ENCODE measurements around the gene FOXJ3. TPM values are rescaled to one million over a fixed set of nuclear protein-coding genes. Genes with fewer than 3 reads are reported as not detected.
A peak's percentile ranks its signal among the peaks of the same experiment; 100 is the strongest.

FOXJ3 gene
- total and polyA plus RNA-seq, 2 donors (not counting 1 experiment from before 2014, with no cell fraction given): 22.6 to 29.5 TPM

DNA sequence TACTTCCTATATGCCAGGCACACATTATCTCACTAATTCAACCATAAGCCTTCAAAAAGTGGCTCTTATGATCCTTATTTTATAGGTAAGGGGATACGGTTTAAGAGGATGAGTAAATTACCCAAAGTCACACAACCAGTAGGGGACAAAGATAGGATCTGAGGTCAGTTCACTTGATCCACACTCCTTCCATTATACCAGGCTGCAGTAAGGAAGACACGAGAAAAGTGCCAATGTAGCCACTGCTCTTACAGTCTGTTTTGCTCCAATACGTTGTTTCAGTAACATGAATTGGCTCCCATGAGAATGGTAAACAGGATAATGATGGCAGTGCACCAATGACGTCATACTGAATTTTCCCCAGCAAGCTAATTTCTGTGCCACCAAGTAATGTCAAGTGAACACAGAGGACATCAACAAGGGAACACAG lies 155.1 kb downstream of the FOXJ3 start:
- no peak for TF ChIP-seq EZH2 (IDR thresholded peaks at IDR 0.05; ENCODE audit: low read length, missing control alignments)
- TF ChIP-seq, protein P1, sequence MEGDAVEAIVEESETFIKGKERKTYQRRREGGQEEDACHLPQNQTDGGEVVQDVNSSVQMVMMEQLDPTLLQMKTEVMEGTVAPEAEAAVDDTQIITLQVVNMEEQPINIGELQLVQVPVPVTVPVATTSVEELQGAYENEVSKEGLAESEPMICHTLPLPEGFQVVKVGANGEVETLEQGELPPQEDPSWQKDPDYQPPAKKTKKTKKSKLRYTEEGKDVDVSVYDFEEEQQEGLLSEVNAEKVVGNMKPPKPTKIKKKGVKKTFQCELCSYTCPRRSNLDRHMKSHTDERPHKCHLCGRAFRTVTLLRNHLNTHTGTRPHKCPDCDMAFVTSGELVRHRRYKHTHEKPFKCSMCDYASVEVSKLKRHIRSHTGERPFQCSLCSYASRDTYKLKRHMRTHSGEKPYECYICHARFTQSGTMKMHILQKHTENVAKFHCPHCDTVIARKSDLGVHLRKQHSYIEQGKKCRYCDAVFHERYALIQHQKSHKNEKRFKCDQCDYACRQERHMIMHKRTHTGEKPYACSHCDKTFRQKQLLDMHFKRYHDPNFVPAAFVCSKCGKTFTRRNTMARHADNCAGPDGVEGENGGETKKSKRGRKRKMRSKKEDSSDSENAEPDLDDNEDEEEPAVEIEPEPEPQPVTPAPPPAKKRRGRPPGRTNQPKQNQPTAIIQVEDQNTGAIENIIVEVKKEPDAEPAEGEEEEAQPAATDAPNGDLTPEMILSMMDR (conservative IDR thresholded peaks at IDR 0.05 in 1 of 2, IDR thresholded peaks at IDR 0.05 in 1 of 2; ENCODE audit: low read depth in 1 of 2, low read length in 2 of 2): no peak
- peaks cover 5% of the 10 kb centered on the region for H3K4me1 ChIP-seq (ENCODE audit: control insufficient read depth, extremely low read depth, insufficient read depth, low read length)
- H4K20me1 ChIP-seq (ENCODE audit: control insufficient read depth, extremely low read depth, insufficient read depth, low read length): peaks cover 2% of the 10 kb centered on the region
- no peaks in the 10 kb centered on the region for H3K27me3 ChIP-seq (ENCODE audit: control insufficient read depth, insufficient read depth, low read length)
- no peak overlapping the region for H3K27ac ChIP-seq (ENCODE audit: insufficient read depth, low read length)
- no peak overlapping the region for H3K4me2 ChIP-seq (ENCODE audit: extremely low read depth, insufficient read depth, low read length)
- no peaks in the 10 kb centered on the region for H3K79me2 ChIP-seq (ENCODE audit: control insufficient read depth, insufficient read depth, low read length)
- no peak overlapping the region for H2AFZ ChIP-seq (ENCODE audit: low read length)
- H3K9me3 ChIP-seq (ENCODE audit: control insufficient read depth, insufficient read depth, low read depth, low read length): no peaks in the 10 kb centered on the region
- H3K4me3 ChIP-seq (replicated peaks in 1 of 4; ENCODE audit: control extremely low read depth in 1 of 4, insufficient read depth in 1 of 4, low read depth in 3 of 4, low read length in 4 of 4): no peak overlapping the region
- DNase-seq (ENCODE audit: low read depth in 2 of 2): peak in 1 of 2 donors; percentile 30
- H3K9ac ChIP-seq (ENCODE audit: insufficient read depth, low read length): no peak overlapping the region
- no peaks in the 10 kb centered on the region for H3K36me3 ChIP-seq (ENCODE audit: control insufficient read depth, insufficient read depth, low read length)

- no peak overlapping the region for H3K27ac ChIP-seq (ENCODE audit: insufficient read depth, low read length)
- no peak overlapping the region for H3K9ac ChIP-seq (ENCODE audit: insufficient read depth, low read length)
- peaks cover 5% of the 10 kb centered on the region for H3K4me1 ChIP-seq (ENCODE audit: control insufficient read depth, extremely low read depth, insufficient read depth, low read length)
- H3K4me3 ChIP-seq (replicated peaks in 1 of 4; ENCODE audit: control extremely low read depth in 1 of 4, insufficient read depth in 1 of 4, low read depth in 3 of 4, low read length in 4 of 4): no peak overlapping the region
- peak; percentile 84 to 86 for DNase-seq (ENCODE audit: low read depth in 2 of 2)
- TF ChIP-seq, protein P1 (conservative IDR thresholded peaks at IDR 0.05 in 1 of 2, IDR thresholded peaks at IDR 0.05 in 1 of 2; ENCODE audit: low read depth in 1 of 2, low read length in 2 of 2): no peak
- no peak for TF ChIP-seq EZH2 (IDR thresholded peaks at IDR 0.05; ENCODE audit: low read length, missing control alignments)
- H3K9me3 ChIP-seq (ENCODE audit: control insufficient read depth, insufficient read depth, low read depth, low read length): no peaks in the 10 kb centered on the region
- H3K79me2 ChIP-seq (ENCODE audit: control insufficient read depth, insufficient read depth, low read length): no peaks in the 10 kb centered on the region
- H3K36me3 ChIP-seq (ENCODE audit: control insufficient read depth, insufficient read depth, low read length): no peaks in the 10 kb centered on the region
- peaks cover 2% of the 10 kb centered on the region for H4K20me1 ChIP-seq (ENCODE audit: control insufficient read depth, extremely low read depth, insufficient read depth, low read length)
- no peak overlapping the region for H2AFZ ChIP-seq (ENCODE audit: low read length)
- no peaks in the 10 kb centered on the region for H3K27me3 ChIP-seq (ENCODE audit: control insufficient read depth, insufficient read depth, low read length)
- no peak overlapping the region for H3K4me2 ChIP-seq (ENCODE audit: extremely low read depth, insufficient read depth, low read length)
Measured at GRCh38 chr1:42179275-42179674, 155.8 kb downstream of the FOXJ3 start.

GRCh38 chr1:42178249-42178648 lies 156.8 kb downstream of the FOXJ3 start:
- H3K9ac ChIP-seq (ENCODE audit: insufficient read depth, low read length): no peak overlapping the region
- no peaks in the 10 kb centered on the region for H3K27me3 ChIP-seq (ENCODE audit: control insufficient read depth, insufficient read depth, low read length)
- no peaks in the 10 kb centered on the region for H3K36me3 ChIP-seq (ENCODE audit: control insufficient read depth, insufficient read depth, low read length)
- H3K4me1 ChIP-seq (ENCODE audit: control insufficient read depth, extremely low read depth, insufficient read depth, low read length): peaks cover 5% of the 10 kb centered on the region
- no peak overlapping the region for H3K4me2 ChIP-seq (ENCODE audit: extremely low read depth, insufficient read depth, low read length)
- H2AFZ ChIP-seq (ENCODE audit: low read length): no peak overlapping the region
- no peaks in the 10 kb centered on the region for H3K79me2 ChIP-seq (ENCODE audit: control insufficient read depth, insufficient read depth, low read length)
- H3K27ac ChIP-seq (ENCODE audit: insufficient read depth, low read length): no peak overlapping the region
- DNase-seq (ENCODE audit: low read depth in 2 of 2): peak in 1 of 2 donors; percentile 56
- H3K9me3 ChIP-seq (ENCODE audit: control insufficient read depth, insufficient read depth, low read depth, low read length): no peaks in the 10 kb centered on the region
- H3K4me3 ChIP-seq (replicated peaks in 1 of 4; ENCODE audit: control extremely low read depth in 1 of 4, insufficient read depth in 1 of 4, low read depth in 3 of 4, low read length in 4 of 4): no peak overlapping the region
- H4K20me1 ChIP-seq (ENCODE audit: control insufficient read depth, extremely low read depth, insufficient read depth, low read length): peaks cover 2% of the 10 kb centered on the region
- no peak for TF ChIP-seq EZH2 (IDR thresholded peaks at IDR 0.05; ENCODE audit: low read length, missing control alignments)
- TF ChIP-seq, protein P1 (conservative IDR thresholded peaks at IDR 0.05 in 1 of 2, IDR thresholded peaks at IDR 0.05 in 1 of 2; ENCODE audit: low read depth in 1 of 2, low read length in 2 of 2): no peak
